Endometrial microvascular endothelial cells (primary cell): ENCODE measurements around the gene SLX4. TPM values are rescaled to one million over a fixed set of nuclear protein-coding genes. Genes with fewer than 3 reads are reported as not detected.

Source experiments
- in situ Hi-C: cut with HindIII; loops from 2 replicates; pipeline ENCODE4 v1.10.0; 2017; ENCODE audit warnings: low sequenced_read_pairs, low pct_unique_long_range_greater_than_20kb; ENCODE audit errors: inconsistent ontology term
- total RNA-seq: library from RNA; depleted of rRNA; stranded (reverse); fragments of >200 nt; gene quantifications from one replicate; pipeline ENCODE4 v1.2.3, GENCODE V29; 2015; ENCODE audit errors: inconsistent ontology term

The SLX4 gene
- total RNA-seq, 1 donor from 2014 or later: 9.7 TPM

GRCh38 chr16:3589441-3589921 is 21.9 kb downstream of the SLX4 start:
- in situ Hi-C loops: no loop called here

- in situ Hi-C loops: no loop called here
These were observed 22.4 kb downstream of the SLX4 start for GRCh38 chr16:3589001-3589400.

DNA sequence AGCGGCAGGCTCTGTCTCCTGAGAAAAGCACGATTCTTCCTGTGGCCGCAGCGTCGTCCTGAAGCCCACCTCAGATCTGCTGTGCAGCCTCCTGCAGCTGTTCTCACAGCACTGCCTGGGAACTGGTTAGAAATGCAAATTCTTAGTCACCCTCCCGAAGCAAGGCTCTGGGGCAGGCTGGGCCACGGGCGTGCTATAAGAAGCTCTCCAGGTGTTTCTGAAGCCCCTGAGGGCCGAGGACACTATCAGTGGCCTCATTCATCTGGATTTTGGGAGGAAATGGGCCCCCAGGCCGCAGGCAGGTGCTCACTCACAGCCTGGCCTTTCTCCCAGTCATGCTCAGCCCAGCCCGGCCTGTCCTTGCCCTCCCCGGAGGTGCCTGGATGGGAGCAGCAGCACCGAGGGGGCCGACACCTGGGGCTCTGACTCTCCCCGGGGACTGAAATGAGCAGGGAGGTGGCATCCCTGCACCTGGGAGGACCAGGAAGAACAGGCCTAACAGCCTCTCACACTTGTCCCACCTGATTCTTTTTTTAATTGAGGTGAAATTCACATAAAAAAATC is 23.8 kb downstream of the SLX4 start:
- in situ Hi-C loops: no loop called here

DNA sequence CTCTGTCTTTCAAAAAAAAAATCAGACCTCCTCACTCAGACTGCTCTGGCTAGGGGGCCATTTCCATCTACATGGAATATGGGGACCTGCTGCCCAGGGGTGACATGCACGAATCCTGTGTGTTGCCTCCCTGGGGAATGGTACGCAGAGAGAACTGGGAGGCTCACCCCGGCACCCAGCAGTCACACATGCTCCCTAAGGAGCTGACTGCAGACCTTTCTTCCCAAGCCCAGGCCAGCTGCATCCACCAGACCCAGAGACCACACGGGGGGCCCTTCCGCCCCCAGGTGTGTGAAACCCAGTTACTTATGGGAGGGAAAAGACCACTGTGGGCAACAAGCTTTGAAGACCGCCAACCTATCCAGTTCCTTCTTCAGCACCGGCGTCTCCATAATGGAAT is 27.0 kb downstream of the SLX4 start:
- in situ Hi-C loops: no loop called here

GRCh38 chr16:3583303-3584038 is 27.9 kb downstream of the SLX4 start:
- in situ Hi-C loops: no loop called here

DNA sequence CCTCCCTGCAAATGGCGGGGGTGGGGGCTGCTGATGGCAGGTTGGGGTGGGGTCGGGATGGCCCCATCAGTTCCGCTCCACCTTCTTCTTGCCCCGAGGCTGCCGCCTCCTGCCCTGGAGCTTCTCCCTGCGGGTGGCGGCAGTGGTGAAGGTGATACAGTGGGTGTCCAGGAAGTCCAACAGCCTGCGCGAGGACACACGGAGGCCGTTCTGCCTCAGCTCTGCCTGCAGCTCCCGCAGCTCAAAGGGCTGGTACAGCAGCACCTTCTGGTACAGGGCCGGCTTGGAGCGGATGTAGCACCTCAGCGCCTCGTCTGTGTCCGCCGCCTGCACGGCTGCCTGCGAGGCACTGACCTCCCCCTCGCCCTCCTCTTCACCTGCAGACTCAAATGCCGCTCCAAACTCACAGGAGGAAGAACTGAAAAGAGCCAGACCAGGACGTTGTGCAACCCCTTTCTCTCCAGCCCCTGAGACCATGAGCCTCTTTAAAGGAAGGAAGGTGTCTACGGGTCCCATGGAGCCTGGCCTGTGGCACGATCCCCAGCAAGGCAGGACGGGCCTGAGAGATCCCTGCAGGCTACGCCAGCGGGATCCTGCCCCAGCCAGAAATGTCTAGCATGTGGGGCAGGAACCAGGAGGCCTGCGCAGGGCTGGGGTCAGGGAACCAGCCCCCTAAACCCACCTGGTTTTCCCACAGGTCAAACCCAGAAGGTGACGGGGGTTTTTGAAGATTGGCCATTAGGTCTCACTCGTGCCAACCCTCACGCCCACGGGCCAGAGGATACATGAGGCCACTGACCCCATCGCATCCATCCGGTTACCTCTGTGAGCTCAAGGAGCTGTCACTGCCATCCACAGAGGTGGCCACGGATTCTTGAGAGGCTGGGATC is 28.9 kb downstream of the SLX4 start:
- in situ Hi-C loops: no loop called here

- in situ Hi-C loops: no loop called here
These were observed 30.0 kb downstream of the SLX4 start for GRCh38 chr16:3581392-3581791.

GRCh38 chr16:3580686-3581085 is 30.7 kb downstream of the SLX4 start:
- in situ Hi-C loops: no loop called here

DNA sequence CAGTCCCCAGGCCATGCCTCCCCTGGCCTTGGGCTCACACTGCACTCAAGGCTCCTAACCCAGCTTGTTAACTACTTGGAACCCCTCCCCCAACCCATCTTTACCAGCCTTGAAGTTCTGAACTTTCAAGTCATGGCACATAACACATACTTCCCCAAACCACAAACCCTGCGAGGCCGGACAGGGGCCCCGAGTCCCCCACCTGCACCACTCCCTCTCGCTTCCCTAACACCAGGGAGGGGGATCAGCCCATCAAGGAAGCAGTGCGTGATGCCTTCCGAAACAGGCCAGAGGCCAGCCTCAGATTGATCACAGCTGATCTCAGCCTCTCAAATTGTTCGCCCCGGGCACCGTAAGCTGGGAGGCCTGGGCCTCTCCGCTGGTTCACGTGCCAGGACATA is 31.2 kb downstream of the SLX4 start:
- in situ Hi-C loops: no loop called here

DNA sequence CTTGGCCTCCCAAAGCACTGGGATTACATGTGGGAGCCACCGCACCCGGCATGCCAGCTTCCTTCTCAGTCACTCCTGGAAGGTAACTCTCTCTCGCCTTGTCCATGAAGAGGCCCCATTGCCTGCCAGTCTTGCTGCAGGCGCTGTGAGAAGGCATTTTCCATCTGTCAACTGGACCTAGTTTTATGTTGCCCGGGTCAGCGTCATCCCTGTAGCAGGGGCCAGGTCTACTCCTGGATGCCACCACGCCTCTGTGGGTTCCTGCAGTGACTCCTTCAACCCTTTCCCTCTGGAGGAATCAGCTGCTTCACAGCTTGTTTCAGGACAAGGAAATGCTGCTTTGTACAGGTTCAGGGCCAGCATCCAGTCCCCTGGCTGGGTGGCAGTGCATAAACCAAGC is 31.6 kb downstream of the SLX4 start:
- in situ Hi-C loops: no loop called here

- in situ Hi-C loops: no loop called here
These were observed 32.5 kb downstream of the SLX4 start for GRCh38 chr16:3578610-3579551.

DNA sequence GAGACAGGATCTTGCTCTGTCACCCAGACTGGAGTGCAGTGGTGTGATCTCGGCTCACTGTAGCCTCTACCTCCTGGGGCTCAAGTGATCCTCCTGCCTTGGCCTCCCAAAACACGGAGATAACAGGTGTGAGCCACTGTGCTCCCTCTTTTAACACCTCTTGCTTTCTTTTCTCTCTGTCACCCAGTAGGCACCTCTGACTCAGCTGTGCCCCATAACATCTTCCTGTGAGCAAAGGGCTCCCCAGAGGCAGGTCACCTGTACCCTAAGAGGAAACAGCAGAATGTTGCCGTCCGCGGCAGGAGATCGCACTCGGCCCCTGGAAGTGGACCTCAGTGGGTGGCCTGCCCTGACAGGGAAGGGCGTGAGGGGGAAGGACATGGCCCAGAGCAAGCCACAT is 33.3 kb downstream of the SLX4 start:
- in situ Hi-C loops: no loop called here

- in situ Hi-C loops: no loop called here
These were observed 34.1 kb downstream of the SLX4 start, which contains the start of gene NLRC3 for GRCh38 chr16:3577302-3577752. Gene NLRC3 (minus strand): TSS chr16:3577403. CDS start chr16:3565036, 12,367 bp downstream.

DNA sequence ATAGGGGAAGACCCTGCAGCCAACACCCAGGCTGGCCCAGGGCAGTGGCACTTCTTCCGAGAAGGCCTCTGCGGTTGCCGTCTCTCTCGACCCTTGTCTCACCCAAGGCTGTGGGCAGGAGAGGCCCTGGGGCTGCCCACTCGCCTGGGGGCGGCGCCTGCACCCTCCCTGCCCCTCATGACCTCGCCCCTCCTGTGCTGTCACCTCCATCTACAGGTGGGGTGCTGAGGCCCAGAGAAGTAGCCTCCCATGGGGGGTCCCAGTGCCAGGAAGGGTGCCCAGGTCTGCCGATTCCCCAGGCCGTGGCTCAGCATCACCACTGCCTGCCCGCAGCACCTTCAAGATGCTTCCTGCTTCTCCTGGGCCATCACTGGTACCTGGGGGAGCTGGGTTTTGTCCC is 35.2 kb downstream of the SLX4 start:
- in situ Hi-C loops: no loop called here

GRCh38 chr16:3575491-3575890 is 35.9 kb downstream of the SLX4 start:
- in situ Hi-C loops: no loop called here

DNA sequence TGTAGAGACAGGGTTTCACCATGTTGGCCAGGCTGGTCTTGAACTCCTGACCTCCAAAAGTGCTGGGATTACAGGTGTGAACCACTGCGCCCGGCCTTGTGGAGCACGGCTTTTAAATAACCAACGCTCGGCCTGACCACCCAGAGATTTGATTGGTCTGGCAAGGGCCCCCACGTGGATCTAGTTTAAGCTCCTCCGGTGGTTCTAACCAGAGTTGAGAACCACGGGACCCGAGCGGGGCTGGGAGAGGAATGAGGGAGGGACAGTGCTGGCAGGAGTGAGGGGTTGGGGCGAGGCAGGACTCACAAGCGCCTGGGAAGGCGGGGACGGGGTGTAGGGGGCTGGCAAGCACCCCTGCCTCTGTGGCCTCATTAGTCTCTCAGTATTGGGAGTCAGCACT is 37.2 kb downstream of the SLX4 start:
- in situ Hi-C loops: no loop called here

- in situ Hi-C loops: no loop called here
These were observed 38.1 kb downstream of the SLX4 start for GRCh38 chr16:3573146-3573815.

DNA sequence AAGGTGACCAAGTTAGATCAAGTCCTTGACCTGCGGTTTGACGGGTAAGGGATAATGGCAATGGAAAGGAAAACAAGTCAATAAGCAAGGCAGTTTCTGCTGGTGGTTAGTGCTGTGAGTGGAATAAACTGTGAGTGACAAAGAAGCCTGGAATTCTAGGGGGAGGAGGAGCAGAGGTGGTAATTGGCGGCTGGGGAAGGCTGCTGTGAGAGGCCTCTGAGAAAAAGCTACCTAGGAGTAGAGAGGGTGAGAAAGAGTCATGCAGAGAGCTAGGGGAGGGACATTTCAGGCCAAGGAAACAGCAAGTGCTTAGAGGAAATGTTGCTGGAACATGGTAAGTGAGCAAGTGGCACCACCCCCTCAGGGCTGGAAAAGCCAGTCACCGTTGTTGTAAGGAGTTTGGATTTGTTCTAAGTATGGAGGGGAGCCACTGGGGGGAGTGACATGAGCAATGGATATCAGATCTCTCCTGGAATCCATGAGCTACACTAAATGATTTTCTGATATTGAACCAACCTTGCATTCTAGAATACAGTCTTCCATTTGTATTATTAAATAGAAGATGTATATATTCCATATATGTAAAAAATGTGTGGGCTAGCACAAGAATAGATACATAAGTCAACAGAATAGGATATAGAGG is 40.9 kb downstream of the SLX4 start:
- in situ Hi-C loops: no loop called here
